ENCODE measurements around the gene HTR4.
A peak's percentile ranks its signal among the peaks of the same experiment; 100 is the strongest.

HTR4 gene

GRCh38 chr5:148639081-148639480 lies 15.2 kb downstream of the HTR4 start:
- Histone ChIP-seq H3K27me3 (no peaks in the 10 kb centered on the region), H3K27ac (no peak overlapping the region)

GRCh38 chr5:148636353-148636752 lies 18.0 kb downstream of the HTR4 start:
- H3K4me3 ChIP-seq, result no peak overlapping the region
- no peaks in the 10 kb centered on the region for H3K9me3 ChIP-seq (replicated peaks in 1 of 11)
- peaks cover 0 to 14% (median 9%) of the 10 kb centered on the region in 10 experiments; a peak in 12 of 20 replicates for H3K4me1 ChIP-seq
- no peak for TF ChIP-seq Cebpa-rat (IDR thresholded peaks at IDR 0.05)
- H4K20me1 ChIP-seq, result no peaks in the 10 kb centered on the region
- H3K4me2 ChIP-seq, result no peak overlapping the region
- H3K36me3 ChIP-seq, result no peaks in the 10 kb centered on the region
- no peaks in the 10 kb centered on the region for H3K27me3 ChIP-seq
- H3K27ac ChIP-seq, result no peak overlapping the region
- H3K9ac ChIP-seq, result no peak overlapping the region

More at GRCh38 chr5:148639081-148639480, 15.2 kb downstream of the HTR4 start:
- Histone ChIP-seq H3K4me1 (no peaks in the 10 kb centered on the region), H3K9ac (no peak overlapping the region), H3K36me3 (no peaks in the 10 kb centered on the region), H3K9me3 (replicated peaks in 1 of 11) (no peaks in the 10 kb centered on the region), H4K20me1 (no peaks in the 10 kb centered on the region), H3K4me2 (no peak overlapping the region), H3K4me3 (no peak overlapping the region)
- TF ChIP-seq Cebpa-rat (IDR thresholded peaks at IDR 0.05), result no peak

DNA sequence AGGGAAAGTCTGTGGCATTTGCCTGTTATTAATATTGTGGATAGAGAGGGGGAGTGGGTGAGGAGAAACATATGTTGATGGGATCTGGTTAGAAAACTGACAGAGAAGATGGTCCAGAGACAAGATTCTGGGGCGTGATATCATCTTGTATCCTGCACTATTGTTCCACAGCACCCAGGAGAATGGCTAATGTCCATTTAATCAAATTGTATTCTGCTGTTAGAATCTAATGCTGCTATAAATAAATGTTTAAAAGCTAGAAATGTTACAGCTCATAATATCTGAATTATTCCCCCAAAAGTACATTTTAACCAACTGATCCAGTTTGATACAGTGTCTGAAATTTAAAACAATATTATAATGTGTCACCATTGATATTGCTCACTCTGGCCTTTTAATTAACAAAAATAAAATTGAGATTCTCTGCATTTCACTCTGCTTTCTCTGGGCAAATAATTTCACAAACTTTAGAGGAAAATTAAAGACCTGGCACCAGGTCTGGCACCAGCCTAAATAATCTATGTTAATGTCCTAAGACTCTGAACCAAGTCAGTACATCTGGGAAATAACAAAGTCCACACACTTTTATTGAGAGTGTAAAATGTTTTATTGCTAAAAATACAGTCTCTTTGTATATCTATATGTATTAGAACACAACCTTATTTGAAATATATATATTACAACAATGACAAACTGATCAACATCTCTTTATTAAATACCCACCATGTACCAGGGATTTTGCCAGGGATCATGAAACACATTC lies 18.8 kb downstream of the HTR4 start:
- TF ChIP-seq Cebpa-rat (IDR thresholded peaks at IDR 0.05), result no peak
- Histone ChIP-seq H3K4me3 (no peak overlapping the region), H3K27ac (no peak overlapping the region), H3K9ac (no peak overlapping the region), H3K4me1 (peaks cover 0 to 14% (median 9%) of the 10 kb centered on the region in 10 experiments; a peak in 12 of 20 replicates), H3K36me3 (no peaks in the 10 kb centered on the region), H3K4me2 (no peak overlapping the region), H4K20me1 (no peaks in the 10 kb centered on the region), H3K27me3 (no peaks in the 10 kb centered on the region), H3K9me3 (replicated peaks in 1 of 11) (no peaks in the 10 kb centered on the region)

- Histone ChIP-seq H3K4me1 (peaks cover 0 to 14% (median 9%) of the 10 kb centered on the region in 10 experiments; a peak in 12 of 20 replicates), H4K20me1 (no peaks in the 10 kb centered on the region), H3K27ac (no peak overlapping the region), H3K4me2 (peak overlapping the region in 7 of 11 experiments; percentile 24 to 57 (median 44); a peak in 11 of 22 replicates), H3K9me3 (replicated peaks in 1 of 11) (no peaks in the 10 kb centered on the region), H3K27me3 (no peaks in the 10 kb centered on the region), H3K4me3 (no peak overlapping the region), H3K9ac (no peak overlapping the region), H3K36me3 (no peaks in the 10 kb centered on the region)
- TF ChIP-seq Cebpa-rat (IDR thresholded peaks at IDR 0.05), result no peak
Measured at GRCh38 chr5:148633067-148633377, 21.3 kb downstream of the HTR4 start.

GRCh38 chr5:148632255-148633066 lies 21.9 kb downstream of the HTR4 start:
- H3K4me3 ChIP-seq, result no peak overlapping the region
- peak overlapping the region in 7 of 11 experiments; percentile 24 to 57 (median 44); a peak in 12 of 22 replicates for H3K4me2 ChIP-seq
- H3K9ac ChIP-seq, result no peak overlapping the region
- no peak overlapping the region for H3K27ac ChIP-seq
- H3K27me3 ChIP-seq, result no peaks in the 10 kb centered on the region
- H3K9me3 ChIP-seq (replicated peaks in 1 of 11), result no peaks in the 10 kb centered on the region
- no peak for TF ChIP-seq Cebpa-rat (IDR thresholded peaks at IDR 0.05)
- H3K4me1 ChIP-seq, result peaks cover 0 to 14% (median 9%) of the 10 kb centered on the region in 10 experiments; a peak in 12 of 20 replicates
- no peaks in the 10 kb centered on the region for H3K36me3 ChIP-seq
- H4K20me1 ChIP-seq, result no peaks in the 10 kb centered on the region

GRCh38 chr5:148626986-148627385 lies 27.3 kb downstream of the HTR4 start:
- Histone ChIP-seq H3K4me1 (peaks cover 0 to 2% (median 0%) of the 10 kb centered on the region in 10 experiments; a peak in 3 of 20 replicates), H3K4me3 (no peak overlapping the region), H3K9ac (no peak overlapping the region), H3K27ac (no peak overlapping the region), H3K9me3 (replicated peaks in 1 of 11) (no peaks in the 10 kb centered on the region), H3K27me3 (no peaks in the 10 kb centered on the region), H4K20me1 (no peaks in the 10 kb centered on the region), H3K36me3 (no peaks in the 10 kb centered on the region), H3K4me2 (no peak overlapping the region)
- TF ChIP-seq Cebpa-rat (IDR thresholded peaks at IDR 0.05), result no peak

DNA sequence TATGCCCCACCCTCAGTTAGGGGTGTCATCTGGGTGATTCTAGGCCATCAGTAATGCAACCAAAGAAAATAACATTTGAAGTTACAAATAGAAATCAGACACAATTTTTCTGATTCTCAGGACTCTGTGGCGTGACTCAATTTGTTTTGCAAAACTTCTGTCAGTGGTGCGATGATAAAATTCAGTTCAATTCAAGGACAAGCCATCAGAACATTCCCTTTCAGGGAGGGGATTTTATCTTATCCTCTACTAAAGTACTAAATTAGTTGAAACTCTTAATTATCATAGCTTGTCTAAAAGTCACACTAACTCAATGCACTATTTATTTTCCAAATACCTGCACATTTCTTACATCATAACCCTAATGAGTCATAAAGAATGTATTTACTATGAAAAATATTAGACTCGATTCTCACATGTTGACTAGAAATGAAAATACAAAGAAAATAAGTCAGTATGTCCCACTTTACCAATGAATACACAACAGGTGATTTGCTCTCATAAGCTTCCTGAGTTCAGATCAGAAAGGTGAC lies 28.2 kb downstream of the HTR4 start:
- H3K27ac ChIP-seq, result no peak overlapping the region
- no peak overlapping the region for H3K9ac ChIP-seq
- no peaks in the 10 kb centered on the region for H3K9me3 ChIP-seq (replicated peaks in 1 of 11)
- H3K4me2 ChIP-seq, result no peak overlapping the region
- no peak overlapping the region for H3K4me3 ChIP-seq
- H3K36me3 ChIP-seq, result no peaks in the 10 kb centered on the region
- no peaks in the 10 kb centered on the region for H3K27me3 ChIP-seq
- H3K4me1 ChIP-seq, result no peaks in the 10 kb centered on the region
- H4K20me1 ChIP-seq, result no peaks in the 10 kb centered on the region
- no peak for TF ChIP-seq Cebpa-rat (IDR thresholded peaks at IDR 0.05)

DNA sequence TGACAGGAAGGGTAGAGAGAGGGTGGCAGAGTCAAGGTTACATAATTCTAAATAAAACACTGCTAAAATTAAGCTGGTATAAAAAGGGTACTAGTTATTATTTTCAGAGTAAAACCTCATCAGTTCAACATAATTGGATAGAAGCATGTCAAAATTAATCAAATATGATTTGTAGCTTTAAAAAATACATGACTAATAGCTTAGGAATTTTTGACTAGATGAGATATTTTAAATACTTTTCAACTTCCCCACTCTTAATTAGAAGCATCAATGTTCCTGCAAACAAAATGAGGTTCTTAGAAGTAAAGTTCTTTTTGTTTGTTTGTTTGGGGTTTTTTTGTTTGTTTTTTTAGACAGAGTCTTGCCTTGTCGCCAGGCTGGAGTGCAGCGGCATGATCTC lies 29.1 kb downstream of the HTR4 start:
- Histone ChIP-seq H3K9me3 (replicated peaks in 1 of 11) (no peaks in the 10 kb centered on the region), H3K27ac (no peak overlapping the region), H3K4me1 (peaks cover 0 to 7% (median 0%) of the 10 kb centered on the region in 10 experiments; a peak in 1 of 20 replicates), H3K4me2 (no peak overlapping the region), H3K4me3 (no peak overlapping the region), H4K20me1 (no peaks in the 10 kb centered on the region), H3K27me3 (no peaks in the 10 kb centered on the region), H3K9ac (no peak overlapping the region), H3K36me3 (no peaks in the 10 kb centered on the region)
- no peak for TF ChIP-seq Cebpa-rat (IDR thresholded peaks at IDR 0.05)

DNA sequence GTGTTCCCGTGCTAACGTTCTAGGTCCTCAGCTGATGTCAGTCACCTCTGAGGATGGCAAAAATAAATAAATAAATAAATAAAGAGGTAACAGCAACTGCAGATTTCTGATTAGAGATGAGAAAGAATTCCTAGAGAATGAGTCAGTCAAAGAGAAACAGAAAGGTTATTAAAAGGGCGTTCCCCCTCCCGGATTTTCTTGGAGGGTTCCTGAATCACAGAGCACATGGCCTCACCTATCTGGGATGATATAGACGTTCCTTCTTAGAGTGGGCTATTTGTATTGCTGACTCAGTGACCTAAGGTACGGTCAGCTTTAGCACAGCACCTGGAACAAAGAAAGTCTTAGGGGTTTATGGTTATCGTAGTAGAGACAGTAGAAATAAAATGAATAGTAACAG lies 30.6 kb downstream of the HTR4 start:
- Histone ChIP-seq H3K4me1 (peaks cover 0 to 9% (median 0%) of the 10 kb centered on the region in 10 experiments; a peak in 1 of 20 replicates), H3K27me3 (no peaks in the 10 kb centered on the region), H3K36me3 (no peaks in the 10 kb centered on the region), H3K4me3 (no peak overlapping the region), H3K9me3 (replicated peaks in 1 of 11) (no peaks in the 10 kb centered on the region), H3K9ac (no peak overlapping the region), H3K4me2 (no peak overlapping the region), H3K27ac (no peak overlapping the region), H4K20me1 (no peaks in the 10 kb centered on the region)
- TF ChIP-seq Cebpa-rat (IDR thresholded peaks at IDR 0.05), result no peak
